K562 (cell line): ENCODE measurements around the gene SLC9B1. TPM values are rescaled to one million over a fixed set of nuclear protein-coding genes. Genes with fewer than 3 reads are reported as not detected.
"Not testable (repeated sequence)": the region's sequence is repeated elsewhere in the genome, so short reads cannot be mapped to it uniquely, and the experiment has no call there.

ENCODE experiments used
- ATAC-seq: fragments of 200-7000 bp; cut with Tn5 transposase; 3 replicates; pipeline ENCODE4 v1.9.1; 2020; ENCODE audit warnings: moderate library complexity
- BruUV-seq: library from RNA; stranded (reverse); fragments of 400-500 nt; replicated peaks from 2 replicates; lab custom pipeline; 2021; lab: Mats Ljungman, UMichigan
- CTCF ChIA-PET: fragments of 300-600 bp; formaldehyde crosslinking; extraction: SDS; loops from one replicate; lab custom pipeline; 2021; ENCODE audit warnings: low intra/inter-chr PET ratio; lab: Yijun Ruan, JAX
- POLR2A ChIA-PET: fragments of 300-600, 350-650 bp; sonication (Branson Sonifier 250); formaldehyde crosslinking; extraction: SDS; loops from one replicate; lab custom pipeline; 2021; ENCODE audit warnings: antibody characterized with exemption, inconsistent platforms; lab: Yijun Ruan, JAX
- DNase-seq, 4 experiments: peaks; one replicate each; pipeline versions ENCODE4 v3.0.0 to v3.0.0-alpha.2; 2011 to 2018; ENCODE audit warnings: low spot score in 3 of 4, mixed read lengths in 3 of 4; ENCODE audit errors: extremely low read depth in 1 of 4
- FAIRE-seq: peaks from 2 replicates; lab custom pipeline; 2011; peaks lifted over from hg19 to GRCh38; lab: Jason Lieb, UNC
- H2AFZ ChIP-seq: 2 replicates; pipeline ENCODE4 v1.6.0; 2011; ENCODE audit warnings: low read depth, low read length, control low read depth, inconsistent platforms
- H3K27ac ChIP-seq: fragments of 200-600 bp; 3 replicates; pipeline ENCODE4 v1.8.0; 2011; ENCODE audit warnings: low read depth, mild to moderate bottlenecking, control low read depth, inconsistent platforms, low read length, moderate library complexity, mixed read lengths; ENCODE audit errors: extremely low read depth
- H3K27me3 ChIP-seq, 2 experiments: fragments of 300-600 bp in 1 of 2; 2 replicates in 1 of 2; 3 replicates in 1 of 2; pipeline versions ENCODE4 v1.6.0 to v1.8.0; 2011; ENCODE audit warnings: inconsistent platforms in 2 of 2, low read length in 2 of 2, mild to moderate bottlenecking in 1 of 2, mixed read lengths in 1 of 2, moderate library complexity in 1 of 2; ENCODE audit not compliant: control insufficient read depth in 2 of 2, insufficient read depth in 2 of 2
- H3K36me3 ChIP-seq: fragments of 300-600 bp; 3 replicates; pipeline ENCODE4 v1.8.0; 2011; ENCODE audit warnings: mild to moderate bottlenecking, low read length, inconsistent platforms; ENCODE audit not compliant: control insufficient read depth, insufficient read depth
- H3K4me1 ChIP-seq, 2 experiments: fragments of 200-600 bp in 1 of 2; replicated peaks in 1 of 2; 2 replicates in 1 of 2; 3 replicates in 1 of 2; pipeline versions ENCODE4 v1.5.1 to v1.8.0; 2011; ENCODE audit warnings: inconsistent platforms in 2 of 2, low read length in 2 of 2, mild to moderate bottlenecking in 1 of 2, mixed read lengths in 1 of 2, moderate library complexity in 1 of 2; ENCODE audit not compliant: control insufficient read depth in 2 of 2, insufficient read depth in 2 of 2
- H3K4me2 ChIP-seq: 2 replicates; pipeline ENCODE4 v1.6.1; 2011; ENCODE audit warnings: low read length, control low read depth, inconsistent platforms, mixed read lengths; ENCODE audit not compliant: insufficient read depth
- H3K4me3 ChIP-seq: fragments of 200-600 bp; sonication (generic), shearing (Covaris generic); 2 replicates; pipeline ENCODE4 v1.5.1; 2016; ENCODE audit warnings: control low read depth, inconsistent platforms
- H3K79me2 ChIP-seq: fragments of 200-600 bp; 3 replicates; pipeline ENCODE4 v1.8.0; 2011; ENCODE audit warnings: low read length, inconsistent platforms; ENCODE audit not compliant: control insufficient read depth, insufficient read depth
- H3K9ac ChIP-seq, 2 experiments: 2 replicates each; pipeline versions ENCODE4 v1.6.0 to v1.6.1; 2011; ENCODE audit warnings: low read depth in 2 of 2, low read length in 2 of 2, control low read depth in 1 of 2, inconsistent platforms in 1 of 2, mild to moderate bottlenecking in 1 of 2, mixed read lengths in 1 of 2; ENCODE audit not compliant: insufficient read depth in 1 of 2
- H3K9me1 ChIP-seq: one replicate; pipeline ENCODE4 v1.6.0; 2011; ENCODE audit warnings: inconsistent platforms, mild to moderate bottlenecking, low read length, moderate library complexity; ENCODE audit not compliant: control insufficient read depth, insufficient read depth
- H3K9me3 ChIP-seq: replicated peaks from 2 replicates; pipeline ENCODE4 v1.5.1; 2011; ENCODE audit warnings: low read depth, low read length, inconsistent platforms; ENCODE audit not compliant: control insufficient read depth, insufficient read depth
- H4K20me1 ChIP-seq: replicated peaks from 2 replicates; pipeline ENCODE4 v1.6.1; 2011; ENCODE audit warnings: low read length, inconsistent platforms, mixed read lengths; ENCODE audit not compliant: control insufficient read depth, insufficient read depth
- ADNP ChIP-seq: fragments of 200-800 bp; sonication (Bioruptor generic); IDR thresholded peaks from 2 replicates; pipeline ENCODE4 v1.6.1; 2016; ENCODE audit warnings: missing genetic modification characterization, missing compliant biosample characterization
- ARID1B ChIP-seq: fragments of 450-650 bp; IDR thresholded peaks from 2 replicates; pipeline ENCODE4 v1.6.1; 2016; ENCODE audit warnings: antibody characterized with exemption, mild to moderate bottlenecking, inconsistent platforms
- CC2D1A ChIP-seq: fragments of 450-650 bp; IDR thresholded peaks from 2 replicates; pipeline ENCODE4 v1.6.1; 2017; ENCODE audit warnings: mild to moderate bottlenecking
- DPF2 ChIP-seq: fragments of 450-650 bp; IDR thresholded peaks from 2 replicates; pipeline ENCODE4 v1.6.1; 2016
- KDM1A ChIP-seq, 2 experiments: fragments of 450-650 bp; IDR thresholded peaks; 2 replicates each; pipeline ENCODE4 v1.6.1; 2016; ENCODE audit warnings: mild to moderate bottlenecking in 2 of 2
- SMARCE1 ChIP-seq: fragments of 450-650 bp; IDR thresholded peaks from 2 replicates; pipeline ENCODE4 v1.7.1; 2016; ENCODE audit warnings: mild to moderate bottlenecking
- ZNF384 ChIP-seq: IDR thresholded peaks from 2 replicates; pipeline ENCODE4 v1.6.1; 2012; ENCODE audit warnings: low read depth, low read length, improper control_type of control experiment
- WGBS: fragments of 100-300 bp; shearing (Covaris generic); methylation state at CpG from one replicate; pipeline ENCODE4 v1.1.6; 2016; ENCODE audit warnings: low coverage, mixed read lengths; ENCODE audit not compliant: insufficient coverage; ENCODE audit errors: missing lambda C conversion rate; 5-methylcytosine and 5-hydroxymethylcytosine counted together
- in situ Hi-C: fragments of 300-500 bp; cut with MboI; formaldehyde crosslinking; loops from 4 replicates; pipeline ENCODE4 v1.15.0; 2018; ENCODE audit warnings: inconsistent platforms, mixed read lengths
- intact Hi-C: fragments of 100-400 bp; cut with micrococcal nuclease; formaldehyde crosslinking; loops from 2 replicates; pipeline ENCODE4 v1.14.2; 2022
- polyA plus RNA-seq, 8 experiments: library from polyadenylated mRNA; depleted of rRNA in 4 of 8; stranded (reverse) in 5 of 8; unstranded in 3 of 8; fragments of >200 nt; fragmentation: Nextera tagmentation in 2 of 8; fragmentation: Illumina TruSeq in 1 of 8; extraction: Ambion mirVana in 2 of 8; extraction: Trizol in 1 of 8; gene quantifications; 2 replicates each; pipeline versions ENCODE4 v1.2.1 to v1.2.3, GENCODE V29; 2011 to 2014; ENCODE audit warnings: inconsistent platforms in 1 of 8, missing spikeins in 1 of 8
- total RNA-seq, 7 experiments: library from RNA; depleted of rRNA in 6 of 7; stranded (reverse); fragments of >200 nt in 6 of 7; fragmentation: Illumina TruSeq in 2 of 7; extraction: Trizol in 2 of 7; gene quantifications; 2 replicates each; pipeline versions ENCODE4 v1.2.1 to v1.2.3, GENCODE V29; 2011 to 2021; ENCODE audit warnings: low replicate concordance in 1 of 7

Gene SLC9B1
- total and polyA plus RNA-seq, 9 of the 15 experiments (the other 6 are each of a cell fraction or from before 2014, with no cell fraction given), result 0.21 to 1.3 (median 0.51) TPM

GRCh38 chr4:102865327-102865726 is 154.2 kb downstream of the SLC9B1 start:
- CTCF ChIA-PET, FAIRE-seq, H3K9me3 ChIP-seq, H3K9me1 ChIP-seq, H4K20me1 ChIP-seq, H3K4me1 ChIP-seq, in situ Hi-C loops, H3K4me3 ChIP-seq, DNase-seq, H3K36me3 ChIP-seq, BruUV-seq, H3K27me3 ChIP-seq, ATAC-seq, H2AFZ ChIP-seq: not testable (repeated sequence)
- intact Hi-C loops, result loop anchor here (5.0 kb wide), 3 partner anchors 103 to 227 kb away; partner anchors contain the start of gene MANBA
- H3K4me2 ChIP-seq, result peak overlapping the region; percentile 65
- 29% methylated on average over 3 of the region's 5 CpGs for WGBS
- TF ChIP-seq KDM1A (IDR thresholded peaks at IDR 0.05), result peak; percentile 36 to 38; a peak in 2 of 4 replicates
- TF ChIP-seq ARID1B, result peak; percentile 35; the same call in 1 of the 2 replicates
- TF ChIP-seq DPF2, result peak; percentile 47
- peak; percentile 64; the same call in 1 of the 2 replicates for TF ChIP-seq ZNF384
- 0 out of 2 replicates have a peak, but pooled peaks have one; percentile 23 for TF ChIP-seq CC2D1A
- peak; percentile 54; the same call in 1 of the 2 replicates for TF ChIP-seq ADNP (tag)
- peak; percentile 64; the same call in 1 of the 2 replicates for TF ChIP-seq SMARCE1
- peaks cover 72% of the 10 kb centered on the region for H3K79me2 ChIP-seq
- H3K27ac ChIP-seq, result peak overlapping the region; percentile 98; the same call in 1 of the 3 replicates
- peak overlapping the region in 1 of 2 experiments; percentile 33; a peak in 1 of 4 replicates for H3K9ac ChIP-seq
- POLR2A ChIA-PET, result interaction anchor here (1.1 to 1.4 kb wide), 2 partner anchors 13 to 37 kb away, joined by 3 to 7 read pairs; partner anchors contain the start of gene UBE2D3
